Activated B cell treated with CpG ODN at 0.5 μM for 24 hours (primary cell): ENCODE measurements around the gene CPA3. TPM values are rescaled to one million over a fixed set of nuclear protein-coding genes. Genes with fewer than 3 reads are reported as not detected.

ENCODE experiments used
- ATAC-seq: fragments of 200-7000 bp; cut with Tn5 transposase; one replicate; pipeline ENCODE4 v1.10.0; 2021; ENCODE audit warnings: low read depth, mild to moderate bottlenecking, moderate library complexity
- CTCF ChIA-PET: fragments of 350-600 bp; sonication (Branson Sonifier 250); formaldehyde crosslinking; loops from one replicate; lab custom pipeline; 2021; ENCODE audit warnings: antibody characterized with exemption; lab: Charles Lee
- POLR2A ChIA-PET: fragments of 350-600 bp; sonication (Branson Sonifier 250); formaldehyde crosslinking; loops from one replicate; lab custom pipeline; 2021; ENCODE audit warnings: antibody characterized with exemption; lab: Charles Lee
- DNase-seq: peaks from one replicate; pipeline ENCODE4 v3.0.0; 2022
- H3K27ac Mint-ChIP-seq: one replicate; pipeline ENCODE4 v1.8.0; 2020; ENCODE audit warnings: mixed read lengths
- H3K27me3 Mint-ChIP-seq: one replicate; pipeline ENCODE4 v1.8.0; 2021; ENCODE audit warnings: mixed read lengths
- H3K36me3 Mint-ChIP-seq: one replicate; pipeline ENCODE4 v1.8.0; 2021; ENCODE audit warnings: low read depth, mixed read lengths
- H3K4me1 Mint-ChIP-seq: one replicate; pipeline ENCODE4 v1.8.0; 2021; ENCODE audit warnings: mixed read lengths
- H3K4me3 Mint-ChIP-seq: one replicate; pipeline ENCODE4 v1.8.0; 2020; ENCODE audit warnings: mild to moderate bottlenecking, mixed read lengths
- H3K9me3 Mint-ChIP-seq: one replicate; pipeline ENCODE4 v1.8.0; 2020; ENCODE audit warnings: mixed read lengths
- intact Hi-C: fragments of 100-400 bp; cut with micrococcal nuclease; formaldehyde crosslinking; loops from one replicate; pipeline ENCODE4 v1.15.1; 2024
- total RNA-seq: library from RNA; stranded (reverse); gene quantifications from 2 replicates; pipeline ENCODE4 v1.2.3, GENCODE V29; 2022
- TF ChIP-seq, protein P1 (sequence below): fragments of 200-600 bp; IDR thresholded peaks from one replicate; pipeline ENCODE4 v1.8.0; 2022; ENCODE audit warnings: antibody characterized with exemption, mild to moderate bottlenecking

CPA3 gene
- total RNA-seq, 1 donor from 2014 or later: not detected

DNA sequence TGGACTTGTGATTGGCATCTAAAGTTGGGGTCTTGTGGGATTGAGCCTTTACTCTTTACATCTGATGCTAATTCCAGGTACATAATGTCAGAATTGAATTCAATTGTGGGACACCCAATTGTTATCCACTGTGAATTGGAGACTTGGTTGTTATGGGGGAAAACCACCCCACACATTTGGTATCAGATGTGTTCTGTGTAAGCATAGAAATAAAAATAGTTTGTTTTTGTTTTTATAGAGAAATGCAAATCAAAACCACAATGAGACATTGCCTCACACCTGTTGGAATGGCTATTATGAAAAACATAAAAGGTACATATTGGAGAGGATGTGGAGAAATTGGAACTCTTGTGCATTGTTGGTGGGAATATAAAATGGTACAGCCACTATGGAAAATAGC lies 58.5 kb downstream of the CPA3 start:
- H3K36me3 Mint-ChIP-seq: no peaks in the 10 kb centered on the region
- ChIA-PET POLR2A (no interaction called here), CTCF (no interaction called here)
- no peak overlapping the region for H3K27ac Mint-ChIP-seq
- H3K27me3 Mint-ChIP-seq: peaks cover 3% of the 10 kb centered on the region
- intact Hi-C loops: no loop called here
- H3K4me3 Mint-ChIP-seq: no peak overlapping the region
- TF ChIP-seq, protein P1, sequence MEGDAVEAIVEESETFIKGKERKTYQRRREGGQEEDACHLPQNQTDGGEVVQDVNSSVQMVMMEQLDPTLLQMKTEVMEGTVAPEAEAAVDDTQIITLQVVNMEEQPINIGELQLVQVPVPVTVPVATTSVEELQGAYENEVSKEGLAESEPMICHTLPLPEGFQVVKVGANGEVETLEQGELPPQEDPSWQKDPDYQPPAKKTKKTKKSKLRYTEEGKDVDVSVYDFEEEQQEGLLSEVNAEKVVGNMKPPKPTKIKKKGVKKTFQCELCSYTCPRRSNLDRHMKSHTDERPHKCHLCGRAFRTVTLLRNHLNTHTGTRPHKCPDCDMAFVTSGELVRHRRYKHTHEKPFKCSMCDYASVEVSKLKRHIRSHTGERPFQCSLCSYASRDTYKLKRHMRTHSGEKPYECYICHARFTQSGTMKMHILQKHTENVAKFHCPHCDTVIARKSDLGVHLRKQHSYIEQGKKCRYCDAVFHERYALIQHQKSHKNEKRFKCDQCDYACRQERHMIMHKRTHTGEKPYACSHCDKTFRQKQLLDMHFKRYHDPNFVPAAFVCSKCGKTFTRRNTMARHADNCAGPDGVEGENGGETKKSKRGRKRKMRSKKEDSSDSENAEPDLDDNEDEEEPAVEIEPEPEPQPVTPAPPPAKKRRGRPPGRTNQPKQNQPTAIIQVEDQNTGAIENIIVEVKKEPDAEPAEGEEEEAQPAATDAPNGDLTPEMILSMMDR: no peak
- no peak for ATAC-seq
- DNase-seq: no peak
- peaks cover 8% of the 10 kb centered on the region for H3K9me3 Mint-ChIP-seq
- no peaks in the 10 kb centered on the region for H3K4me1 Mint-ChIP-seq

DNA sequence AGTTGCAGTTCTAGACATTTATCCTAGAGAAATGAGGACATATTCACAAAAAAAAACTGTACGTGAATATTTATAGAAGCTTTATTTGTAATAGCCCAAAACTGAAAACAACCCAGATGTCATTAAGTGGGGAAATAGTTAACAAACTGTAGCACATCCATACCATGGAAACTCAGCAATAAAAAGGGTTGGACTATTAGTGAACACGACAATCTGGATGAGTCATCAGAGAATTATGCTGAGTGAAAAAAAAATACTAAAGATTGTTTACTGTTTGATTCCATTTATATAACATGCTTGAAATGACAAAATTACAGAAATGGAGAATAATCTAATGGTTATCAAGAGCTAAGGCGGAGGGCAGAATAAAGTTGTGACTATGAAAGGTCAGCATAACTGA lies 59.5 kb downstream of the CPA3 start:
- DNase-seq (no peak), ATAC-seq (no peak)
- Mint-ChIP-seq H3K9me3 (peaks cover 8% of the 10 kb centered on the region), H3K4me3 (no peak overlapping the region), H3K27ac (no peak overlapping the region), H3K27me3 (peaks cover 3% of the 10 kb centered on the region), H3K4me1 (no peaks in the 10 kb centered on the region), H3K36me3 (no peaks in the 10 kb centered on the region)
- ChIA-PET POLR2A (no interaction called here), CTCF (no interaction called here)
- intact Hi-C loops: no loop called here
- TF ChIP-seq, protein P1: no peak

DNA sequence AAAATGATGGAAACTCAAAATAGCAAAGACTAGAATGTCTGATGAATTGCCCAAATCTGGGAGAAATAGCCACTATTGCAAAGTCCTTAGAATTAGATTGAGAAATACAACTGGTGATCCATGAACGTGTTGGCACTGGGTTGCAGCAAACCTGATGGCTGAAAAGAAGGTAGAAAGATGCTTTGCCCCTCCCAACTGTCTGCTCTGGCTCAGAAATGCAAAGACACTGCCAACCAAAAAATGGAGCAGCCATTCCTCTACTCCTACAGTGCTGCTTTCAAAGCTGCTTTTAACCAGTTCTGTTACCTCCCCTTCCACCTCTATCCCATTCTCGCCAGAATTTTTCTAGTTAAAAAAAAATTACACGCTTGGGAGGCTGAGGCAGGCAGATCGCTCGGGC lies 60.7 kb downstream of the CPA3 start:
- Mint-ChIP-seq H3K4me3 (no peak overlapping the region), H3K9me3 (peaks cover 6% of the 10 kb centered on the region), H3K27me3 (peaks cover 3% of the 10 kb centered on the region), H3K4me1 (no peaks in the 10 kb centered on the region), H3K36me3 (no peaks in the 10 kb centered on the region), H3K27ac (no peak overlapping the region)
- TF ChIP-seq, protein P1: no peak
- no peak for DNase-seq
- CTCF ChIA-PET: no interaction called here
- POLR2A ChIA-PET: no interaction called here
- intact Hi-C loops: no loop called here
- no peak for ATAC-seq

DNA sequence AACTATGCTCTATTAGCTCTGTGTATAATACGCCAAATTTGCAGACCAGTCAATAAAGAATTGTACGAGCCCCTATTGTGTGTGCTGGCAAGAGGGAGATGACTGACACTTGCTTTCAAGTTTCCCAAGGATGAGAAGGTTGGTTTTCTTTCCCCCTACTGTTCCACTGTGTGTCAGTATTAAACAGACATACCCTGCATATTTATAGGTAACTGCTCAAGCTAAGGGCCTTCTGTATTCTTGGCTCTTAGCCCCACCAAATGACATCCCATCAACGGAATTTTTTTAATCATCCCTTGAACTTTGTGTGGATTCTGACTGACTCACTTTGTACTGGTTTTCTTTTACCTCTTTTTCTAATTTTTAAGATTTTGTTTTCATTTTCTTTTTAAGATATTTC lies 65.7 kb downstream of the CPA3 start:
- DNase-seq (no peak), ATAC-seq (no peak)
- H3K27me3 Mint-ChIP-seq: peaks cover 14% of the 10 kb centered on the region
- ChIA-PET POLR2A (no interaction called here), CTCF (no interaction called here)
- no peak overlapping the region for H3K27ac Mint-ChIP-seq
- no peaks in the 10 kb centered on the region for H3K9me3 Mint-ChIP-seq
- TF ChIP-seq, protein P1: no peak
- intact Hi-C loops: no loop called here
- no peaks in the 10 kb centered on the region for H3K4me1 Mint-ChIP-seq
- H3K4me3 Mint-ChIP-seq: no peak overlapping the region
- H3K36me3 Mint-ChIP-seq: no peaks in the 10 kb centered on the region

DNA sequence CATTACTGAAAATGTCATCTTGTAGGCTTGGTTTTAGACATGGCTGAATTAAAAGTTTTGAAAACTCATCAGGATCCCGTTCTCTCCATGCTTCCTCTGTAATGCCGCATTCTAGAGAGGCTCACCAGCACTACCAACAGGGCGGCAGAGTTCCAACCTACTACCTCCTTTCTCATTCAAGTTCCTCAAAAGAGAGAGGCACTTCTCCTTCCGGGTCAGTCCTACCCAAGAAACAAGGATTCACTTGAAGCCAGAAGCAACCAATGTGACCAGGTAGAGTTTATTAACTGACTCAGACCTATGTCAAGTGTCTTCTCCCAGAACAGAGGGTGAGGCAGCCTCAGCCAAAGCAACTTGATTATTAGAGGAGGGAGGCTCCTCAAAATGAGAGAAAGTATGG lies 66.5 kb downstream of the CPA3 start:
- no peak overlapping the region for H3K4me3 Mint-ChIP-seq
- DNase-seq (no peak), ATAC-seq (no peak)
- peaks cover 20% of the 10 kb centered on the region for H3K27me3 Mint-ChIP-seq
- TF ChIP-seq, protein P1: no peak
- H3K36me3 Mint-ChIP-seq: no peaks in the 10 kb centered on the region
- intact Hi-C loops: no loop called here
- POLR2A ChIA-PET: no interaction called here
- H3K27ac Mint-ChIP-seq: no peak overlapping the region
- no peaks in the 10 kb centered on the region for H3K9me3 Mint-ChIP-seq
- H3K4me1 Mint-ChIP-seq: no peaks in the 10 kb centered on the region
- CTCF ChIA-PET: no interaction called here
